WTC11 (cell line): ENCODE measurements around the gene UAP1L1.

Experiments used
- CTCF ChIP-seq: fragments of 200-600 bp; IDR thresholded peaks from 2 replicates; pipeline ENCODE4 v1.8.0; 2022; ENCODE audit warnings: antibody characterized with exemption
- E2F1 ChIP-seq: sonication (generic); formaldehyde crosslinking; IDR thresholded peaks from 2 replicates; pipeline ENCODE4 v1.8.0; 2022; ENCODE audit warnings: mild to moderate bottlenecking, missing genetic modification reagents
- MYBL2 ChIP-seq: sonication (generic); formaldehyde crosslinking; IDR thresholded peaks from 2 replicates; pipeline ENCODE4 v1.8.1; 2023; ENCODE audit warnings: mild to moderate bottlenecking, moderate library complexity, missing genetic modification reagents
- STAT6 ChIP-seq: sonication (generic); formaldehyde crosslinking; conservative IDR thresholded peaks from 2 replicates; pipeline ENCODE4 v1.8.1; 2023; ENCODE audit warnings: mild to moderate bottlenecking, low read depth, missing genetic modification reagents, moderate library complexity
- TEAD4 ChIP-seq: sonication (generic); formaldehyde crosslinking; IDR thresholded peaks from 2 replicates; pipeline ENCODE4 v1.8.0; 2022; ENCODE audit warnings: mild to moderate bottlenecking, missing genetic modification reagents
- ZNF232 ChIP-seq: sonication (generic); formaldehyde crosslinking; IDR thresholded peaks from 2 replicates; pipeline ENCODE4 v1.8.0; 2022; ENCODE audit warnings: mild to moderate bottlenecking, missing genetic modification reagents
- ZNF281 ChIP-seq: sonication (generic); formaldehyde crosslinking; IDR thresholded peaks from 2 replicates; pipeline ENCODE4 v1.8.0; 2023; ENCODE audit warnings: mild to moderate bottlenecking, missing genetic modification reagents
- ZNF416 ChIP-seq: fragments of 250-450 bp; sonication (Bioruptor Pico); IDR thresholded peaks from 2 replicates; pipeline ENCODE4 v1.9.0; 2021; ENCODE audit warnings: mild to moderate bottlenecking, inconsistent platforms

GRCh38 chr9:137067860-137068538 lies 9.3 kb upstream of the UAP1L1 start:
- TF ChIP-seq ZNF416 (CRISPR knock-in tag), result no peak
- TF ChIP-seq E2F1, result no peak
- TF ChIP-seq STAT6 (CRISPR knock-in tag), result no peak
- TF ChIP-seq CTCF, result peak; percentile 81
- no peak for TF ChIP-seq TEAD4 (CRISPR knock-in tag)
- no peak for TF ChIP-seq ZNF232 (CRISPR knock-in tag)
- no peak for TF ChIP-seq MYBL2 (CRISPR knock-in tag)
- no peak for TF ChIP-seq ZNF281
